Vagina (tissue), 2 donors: ENCODE data around the gene ANGPTL4.

Experiments
- POLR2AphosphoS5 ChIP-seq, 2 donors: sonication (generic); formaldehyde crosslinking; IDR thresholded peaks; one replicate each; pipeline ENCODE4 v1.9.0; 2017; ENCODE audit warnings: antibody characterized with exemption in 2 of 2, mild to moderate bottlenecking in 2 of 2, low read depth in 1 of 2; ENCODE audit not compliant: insufficient read depth in 1 of 2
- TF ChIP-seq, protein P1 (sequence below), 3 experiments: fragments of 450-650 bp in 2 of 3; fragments of 200-600 bp in 1 of 3; sonication (generic) in 1 of 3; IDR thresholded peaks; one replicate each; pipeline ENCODE4 v1.5.1; 2017 to 2019; ENCODE audit warnings: antibody characterized with exemption in 3 of 3, mild to moderate bottlenecking in 2 of 3, moderate library complexity in 2 of 3

DNA sequence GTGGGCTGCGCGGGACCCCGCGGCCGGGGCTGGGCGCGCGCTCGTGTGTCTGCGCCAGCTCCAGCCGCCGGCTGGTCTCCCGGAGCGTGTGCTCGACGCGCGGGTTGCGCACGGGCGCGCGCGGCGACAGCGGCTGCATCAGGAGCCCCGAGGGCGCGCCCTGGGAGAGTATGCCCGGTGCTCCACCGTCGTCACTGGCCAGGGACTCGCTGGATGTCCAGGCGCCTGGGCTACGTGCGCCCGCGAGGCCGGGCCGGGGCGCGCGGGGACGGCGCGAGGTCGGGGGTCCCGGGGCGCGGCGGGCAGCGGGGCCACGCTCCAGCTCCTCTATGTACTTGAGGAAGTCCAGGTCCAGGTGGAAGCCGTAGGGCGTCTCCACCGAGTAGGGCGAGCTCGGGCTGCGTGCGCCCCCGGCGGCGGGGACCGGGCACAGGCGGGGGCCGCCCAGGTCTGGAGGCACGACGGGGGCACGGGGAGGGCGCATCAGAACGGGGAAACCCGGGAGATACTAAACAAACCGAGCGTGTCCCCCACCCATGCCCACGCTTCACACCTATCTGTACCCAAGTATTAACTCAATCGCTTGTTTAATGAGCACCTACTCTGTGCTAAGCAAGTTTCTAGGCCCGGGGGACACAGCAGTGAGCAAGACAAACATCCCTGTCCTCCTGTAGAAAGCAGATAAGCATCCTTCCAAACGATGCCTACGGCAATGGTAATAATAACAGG lies 28.4 kb upstream of the ANGPTL4 start:
- TF ChIP-seq POLR2AphosphoS5 (IDR thresholded peaks at IDR 0.05; ENCODE audit: insufficient read depth in 1 of 2, low read depth in 1 of 2): no peak
- TF ChIP-seq, protein P1, sequence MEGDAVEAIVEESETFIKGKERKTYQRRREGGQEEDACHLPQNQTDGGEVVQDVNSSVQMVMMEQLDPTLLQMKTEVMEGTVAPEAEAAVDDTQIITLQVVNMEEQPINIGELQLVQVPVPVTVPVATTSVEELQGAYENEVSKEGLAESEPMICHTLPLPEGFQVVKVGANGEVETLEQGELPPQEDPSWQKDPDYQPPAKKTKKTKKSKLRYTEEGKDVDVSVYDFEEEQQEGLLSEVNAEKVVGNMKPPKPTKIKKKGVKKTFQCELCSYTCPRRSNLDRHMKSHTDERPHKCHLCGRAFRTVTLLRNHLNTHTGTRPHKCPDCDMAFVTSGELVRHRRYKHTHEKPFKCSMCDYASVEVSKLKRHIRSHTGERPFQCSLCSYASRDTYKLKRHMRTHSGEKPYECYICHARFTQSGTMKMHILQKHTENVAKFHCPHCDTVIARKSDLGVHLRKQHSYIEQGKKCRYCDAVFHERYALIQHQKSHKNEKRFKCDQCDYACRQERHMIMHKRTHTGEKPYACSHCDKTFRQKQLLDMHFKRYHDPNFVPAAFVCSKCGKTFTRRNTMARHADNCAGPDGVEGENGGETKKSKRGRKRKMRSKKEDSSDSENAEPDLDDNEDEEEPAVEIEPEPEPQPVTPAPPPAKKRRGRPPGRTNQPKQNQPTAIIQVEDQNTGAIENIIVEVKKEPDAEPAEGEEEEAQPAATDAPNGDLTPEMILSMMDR (IDR thresholded peaks at IDR 0.05): no peak
